ENCODE measurements around the gene ATP11B. TPM values are rescaled to one million over a fixed set of nuclear protein-coding genes. Genes with fewer than 3 reads are reported as not detected.

The ATP11B gene
- total and polyA plus RNA-seq, 2 experiments from 2014 or later = 19.8 to 60.5 TPM

GRCh38 chr3:182755712-182756111 lies 37.6 kb upstream of the ATP11B start:
- Histone ChIP-seq H2AFZ (no peak overlapping the region), H3K9me2 (replicated peaks; ENCODE audit: insufficient read depth) (no peaks in the 10 kb centered on the region), H3K79me2 (no peaks in the 10 kb centered on the region), H3K4me2 (no peak overlapping the region), H3K9me3 (ENCODE audit: low read depth) (no peaks in the 10 kb centered on the region), H3K4me1 (ENCODE audit: insufficient read depth) (no peaks in the 10 kb centered on the region), H3K36me3 (replicated peaks; ENCODE audit: insufficient read depth, low read depth) (no peaks in the 10 kb centered on the region), H3K27me3 (no peaks in the 10 kb centered on the region), H4K20me1 (ENCODE audit: insufficient read depth, poor library complexity, severe bottlenecking) (no peaks in the 10 kb centered on the region), H3K4me3 (no peak overlapping the region), H3K27ac (no peak overlapping the region)
- TF ChIP-seq, protein P1, sequence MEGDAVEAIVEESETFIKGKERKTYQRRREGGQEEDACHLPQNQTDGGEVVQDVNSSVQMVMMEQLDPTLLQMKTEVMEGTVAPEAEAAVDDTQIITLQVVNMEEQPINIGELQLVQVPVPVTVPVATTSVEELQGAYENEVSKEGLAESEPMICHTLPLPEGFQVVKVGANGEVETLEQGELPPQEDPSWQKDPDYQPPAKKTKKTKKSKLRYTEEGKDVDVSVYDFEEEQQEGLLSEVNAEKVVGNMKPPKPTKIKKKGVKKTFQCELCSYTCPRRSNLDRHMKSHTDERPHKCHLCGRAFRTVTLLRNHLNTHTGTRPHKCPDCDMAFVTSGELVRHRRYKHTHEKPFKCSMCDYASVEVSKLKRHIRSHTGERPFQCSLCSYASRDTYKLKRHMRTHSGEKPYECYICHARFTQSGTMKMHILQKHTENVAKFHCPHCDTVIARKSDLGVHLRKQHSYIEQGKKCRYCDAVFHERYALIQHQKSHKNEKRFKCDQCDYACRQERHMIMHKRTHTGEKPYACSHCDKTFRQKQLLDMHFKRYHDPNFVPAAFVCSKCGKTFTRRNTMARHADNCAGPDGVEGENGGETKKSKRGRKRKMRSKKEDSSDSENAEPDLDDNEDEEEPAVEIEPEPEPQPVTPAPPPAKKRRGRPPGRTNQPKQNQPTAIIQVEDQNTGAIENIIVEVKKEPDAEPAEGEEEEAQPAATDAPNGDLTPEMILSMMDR (IDR thresholded peaks at IDR 0.05; ENCODE audit: poor library complexity) = no peak
- TF ChIP-seq EZH2 (IDR thresholded peaks at IDR 0.05; ENCODE audit: borderline replicate concordance) (no peak), EZH2phosphoT487 (IDR thresholded peaks at IDR 0.05; ENCODE audit: low read depth, severe bottlenecking, unreplicated experiment) (no peak)
- DNase-seq (ENCODE audit: low spot score) = no peak
- 55% methylated on average over 3 of the region's 3 CpGs for WGBS (ENCODE audit: low lambda C conversion rate, missing lambda C conversion rate)

DNA sequence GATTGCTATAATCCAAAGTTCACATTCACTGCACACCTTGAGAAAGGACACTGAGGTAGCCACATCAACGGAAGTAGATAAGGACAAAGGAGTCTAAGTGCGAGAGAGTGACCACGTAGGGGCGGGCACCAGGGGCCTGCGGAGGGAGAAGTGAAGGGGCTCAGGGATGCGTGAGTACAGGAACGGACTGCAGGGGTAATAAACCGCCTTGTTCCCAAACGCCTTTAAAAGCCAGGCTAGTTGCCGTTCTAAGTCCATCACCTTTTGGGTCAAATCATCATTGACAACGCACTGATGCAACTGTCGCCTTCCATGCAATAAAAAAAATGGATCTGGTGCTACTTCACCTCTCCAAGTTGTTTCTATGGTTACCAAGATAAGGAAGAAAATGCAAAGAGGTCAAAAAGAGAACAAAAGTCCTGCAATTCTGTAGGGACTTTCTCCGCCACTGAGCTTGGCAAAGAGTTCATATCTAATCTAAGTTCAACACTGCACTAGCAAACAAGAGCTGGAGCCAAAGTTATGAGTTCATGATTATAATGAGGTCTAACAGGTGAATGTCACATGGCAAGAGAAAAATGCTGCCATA lies 32.6 kb upstream of the ATP11B start:
- no peaks in the 10 kb centered on the region for H4K20me1 ChIP-seq (ENCODE audit: insufficient read depth, poor library complexity, severe bottlenecking)
- peaks cover 4% of the 10 kb centered on the region for H3K4me1 ChIP-seq (ENCODE audit: insufficient read depth)
- no peak for TF ChIP-seq EZH2phosphoT487 (IDR thresholded peaks at IDR 0.05; ENCODE audit: low read depth, severe bottlenecking, unreplicated experiment)
- H3K9me2 ChIP-seq (replicated peaks; ENCODE audit: insufficient read depth) = no peaks in the 10 kb centered on the region
- WGBS (ENCODE audit: low lambda C conversion rate, missing lambda C conversion rate) = 28% methylated on average over 13 of the region's 13 CpGs
- H3K27me3 ChIP-seq = no peaks in the 10 kb centered on the region
- peak overlapping the region; percentile 4 for H3K4me2 ChIP-seq
- H3K79me2 ChIP-seq = no peaks in the 10 kb centered on the region
- H3K27ac ChIP-seq = peak overlapping the region; percentile 79
- H3K36me3 ChIP-seq (replicated peaks; ENCODE audit: insufficient read depth, low read depth) = no peaks in the 10 kb centered on the region
- no peak overlapping the region for H2AFZ ChIP-seq
- no peak overlapping the region for H3K4me3 ChIP-seq
- no peaks in the 10 kb centered on the region for H3K9me3 ChIP-seq (ENCODE audit: low read depth)
- peak; percentile 73 for DNase-seq (ENCODE audit: low spot score)

GRCh38 chr3:182763896-182764295 lies 29.4 kb upstream of the ATP11B start:
- H4K20me1 ChIP-seq (ENCODE audit: insufficient read depth, poor library complexity, severe bottlenecking) = no peaks in the 10 kb centered on the region
- WGBS (ENCODE audit: low lambda C conversion rate, missing lambda C conversion rate) = 73% methylated on average over 2 of the region's 2 CpGs
- DNase-seq (ENCODE audit: low spot score) = no peak
- no peak overlapping the region for H3K4me2 ChIP-seq
- no peak overlapping the region for H3K27ac ChIP-seq
- no peaks in the 10 kb centered on the region for H3K27me3 ChIP-seq
- no peak for TF ChIP-seq EZH2phosphoT487 (IDR thresholded peaks at IDR 0.05; ENCODE audit: low read depth, severe bottlenecking, unreplicated experiment)
- TF ChIP-seq EZH2 (IDR thresholded peaks at IDR 0.05; ENCODE audit: borderline replicate concordance) = no peak
- TF ChIP-seq, protein P1 (IDR thresholded peaks at IDR 0.05; ENCODE audit: poor library complexity) = no peak
- peaks cover 4% of the 10 kb centered on the region for H3K4me1 ChIP-seq (ENCODE audit: insufficient read depth)
- no peak overlapping the region for H3K4me3 ChIP-seq
- H3K9me3 ChIP-seq (ENCODE audit: low read depth) = no peaks in the 10 kb centered on the region
- no peaks in the 10 kb centered on the region for H3K79me2 ChIP-seq
- H2AFZ ChIP-seq = no peak overlapping the region
- no peaks in the 10 kb centered on the region for H3K9me2 ChIP-seq (replicated peaks; ENCODE audit: insufficient read depth)
- no peaks in the 10 kb centered on the region for H3K36me3 ChIP-seq (replicated peaks; ENCODE audit: insufficient read depth, low read depth)

DNA sequence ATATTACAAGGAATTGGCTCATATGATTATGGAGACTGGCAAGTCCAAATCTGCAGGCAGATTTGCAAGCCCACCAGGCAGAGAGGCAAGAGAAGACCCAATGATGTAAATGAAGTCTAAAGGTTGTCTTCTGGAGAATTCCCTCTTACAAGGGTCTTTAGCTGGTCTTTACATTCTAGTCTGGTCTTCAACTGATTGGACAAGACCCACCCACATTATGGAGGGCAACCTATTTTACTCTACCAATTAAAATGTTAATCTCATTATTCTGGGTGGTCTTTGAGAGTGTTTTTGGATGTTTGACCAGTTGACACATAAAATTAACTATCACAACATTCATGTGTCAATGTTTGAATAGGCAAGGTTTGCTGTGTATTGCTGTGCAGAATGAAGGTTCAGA lies 28.0 kb upstream of the ATP11B start:
- no peaks in the 10 kb centered on the region for H3K36me3 ChIP-seq (replicated peaks; ENCODE audit: insufficient read depth, low read depth)
- no peaks in the 10 kb centered on the region for H4K20me1 ChIP-seq (ENCODE audit: insufficient read depth, poor library complexity, severe bottlenecking)
- no peak for DNase-seq (ENCODE audit: low spot score)
- H3K4me3 ChIP-seq = no peak overlapping the region
- TF ChIP-seq EZH2phosphoT487 (IDR thresholded peaks at IDR 0.05; ENCODE audit: low read depth, severe bottlenecking, unreplicated experiment) = no peak
- no peak for TF ChIP-seq EZH2 (IDR thresholded peaks at IDR 0.05; ENCODE audit: borderline replicate concordance)
- TF ChIP-seq, protein P1 (IDR thresholded peaks at IDR 0.05; ENCODE audit: poor library complexity) = no peak
- no peak overlapping the region for H3K4me2 ChIP-seq
- H3K27ac ChIP-seq = no peak overlapping the region
- H2AFZ ChIP-seq = no peak overlapping the region
- H3K79me2 ChIP-seq = no peaks in the 10 kb centered on the region
- no peaks in the 10 kb centered on the region for H3K9me3 ChIP-seq (ENCODE audit: low read depth)
- no peaks in the 10 kb centered on the region for H3K9me2 ChIP-seq (replicated peaks; ENCODE audit: insufficient read depth)
- H3K27me3 ChIP-seq = no peaks in the 10 kb centered on the region
- peaks cover 4% of the 10 kb centered on the region for H3K4me1 ChIP-seq (ENCODE audit: insufficient read depth)

All from hepatocyte (in vitro differentiated cells).